Keratinocyte (primary cell): ENCODE data around the gene VOPP1. TPM values are rescaled to one million over a fixed set of nuclear protein-coding genes. Genes with fewer than 3 reads are reported as not detected.

ENCODE experiments used
- DNase-seq: peaks from one replicate; pipeline ENCODE4 v3.0.0-alpha.2; 2011; ENCODE audit warnings: low read depth, missing footprints, low spot score
- FAIRE-seq: peaks from 2 replicates; lab custom pipeline; 2011; peaks lifted over from hg19 to GRCh38; lab: Jason Lieb, UNC
- H2AFZ ChIP-seq: 2 replicates; pipeline ENCODE4 v1.6.0; 2012; ENCODE audit warnings: low read length, control low read depth, inconsistent platforms; ENCODE audit not compliant: control insufficient read depth
- H3K27ac ChIP-seq: 2 replicates; pipeline ENCODE4 v1.5.1; 2011; ENCODE audit warnings: low read length; ENCODE audit not compliant: control insufficient read depth, insufficient read depth
- H3K27me3 ChIP-seq: 3 replicates; pipeline ENCODE4 v1.6.0; 2011; ENCODE audit warnings: low read length; ENCODE audit not compliant: control insufficient read depth, insufficient read depth; ENCODE audit errors: extremely low read depth
- H3K36me3 ChIP-seq, 2 experiments: 2 replicates in 1 of 2; 3 replicates in 1 of 2; pipeline ENCODE4 v1.5.1; 2011; ENCODE audit warnings: low read length in 2 of 2, mild to moderate bottlenecking in 1 of 2; ENCODE audit not compliant: control insufficient read depth in 2 of 2, insufficient read depth in 2 of 2; ENCODE audit errors: extremely low read depth in 1 of 2
- H3K4me1 ChIP-seq: 3 replicates; pipeline ENCODE4 v1.5.1; 2011; ENCODE audit warnings: low read length; ENCODE audit not compliant: control insufficient read depth, insufficient read depth; ENCODE audit errors: extremely low read depth
- H3K4me2 ChIP-seq: 3 replicates; pipeline ENCODE4 v1.6.0; 2011; ENCODE audit warnings: low read depth, low read length; ENCODE audit not compliant: control insufficient read depth, insufficient read depth; ENCODE audit errors: extremely low read depth
- H3K4me3 ChIP-seq, 3 experiments: fragments of 200-600 bp in 1 of 3; sonication (generic) in 1 of 3; 2 replicates in 2 of 3; 3 replicates in 1 of 3; pipeline ENCODE4 v1.5.1; 2011 to 2016; ENCODE audit warnings: low read length in 3 of 3, mild to moderate bottlenecking in 3 of 3, control low read depth in 2 of 3, inconsistent platforms in 1 of 3, low read depth in 1 of 3, mixed read lengths in 1 of 3, mixed run types in 1 of 3, moderate library complexity in 1 of 3; ENCODE audit not compliant: control insufficient read depth in 2 of 3, insufficient read depth in 2 of 3; ENCODE audit errors: extremely low read depth in 1 of 3
- H3K79me2 ChIP-seq: 2 replicates; pipeline ENCODE4 v1.6.0; 2012; ENCODE audit warnings: low read length; ENCODE audit not compliant: control insufficient read depth, insufficient read depth
- H3K9ac ChIP-seq: 3 replicates; pipeline ENCODE4 v1.6.0; 2011; ENCODE audit warnings: low read length; ENCODE audit not compliant: control insufficient read depth, insufficient read depth; ENCODE audit errors: extremely low read depth
- H3K9me1 ChIP-seq: 3 replicates; pipeline ENCODE4 v1.6.0; 2011; ENCODE audit warnings: low read length; ENCODE audit not compliant: control insufficient read depth, insufficient read depth; ENCODE audit errors: extremely low read depth
- H3K9me3 ChIP-seq: 2 replicates; pipeline ENCODE4 v1.5.1; 2012; ENCODE audit warnings: low read depth, low read length; ENCODE audit not compliant: control insufficient read depth
- H4K20me1 ChIP-seq: 3 replicates; pipeline ENCODE4 v1.6.0; 2011; ENCODE audit warnings: low read length; ENCODE audit not compliant: control insufficient read depth, insufficient read depth; ENCODE audit errors: extremely low read depth
- CTCF ChIP-seq, 3 experiments: IDR thresholded peaks in 1 of 3; conservative IDR thresholded peaks in 1 of 3; optimal IDR thresholded peaks in 1 of 3; 2 replicates in 2 of 3; 3 replicates in 1 of 3; pipeline versions ENCODE3 to v1.5.1; 2011; ENCODE audit warnings: low read length in 3 of 3, mild to moderate bottlenecking in 3 of 3, moderate library complexity in 2 of 3, control low read depth in 1 of 3, inconsistent platforms in 1 of 3; ENCODE audit not compliant: insufficient read depth in 2 of 3; ENCODE audit errors: extremely low read depth in 1 of 3
- EZH2 ChIP-seq: IDR thresholded peaks from one replicate; pipeline ENCODE4 v1.6.1; 2012; ENCODE audit warnings: inconsistent platforms, mild to moderate bottlenecking, low read length, moderate library complexity
- dilution Hi-C: fragments of 300-500 bp; cut with MboI; formaldehyde crosslinking; loops from one replicate; pipeline ENCODE4 v1.7.0; 2020; ENCODE audit warnings: low sequenced_read_pairs; ENCODE audit not compliant: extremely low pct_ligation_motif_present
- polyA plus RNA-seq, 5 experiments: library from polyadenylated mRNA; depleted of rRNA in 3 of 5; stranded (reverse) in 3 of 5; stranded (forward) in 1 of 5; unstranded in 1 of 5; fragments of >200 nt; gene quantifications; 1 replicate in 1 of 5; 2 replicates in 3 of 5; 3 replicates in 1 of 5; pipeline versions ENCODE4 v1.2.1 to v1.2.3, GENCODE V29; 2011 to 2012; ENCODE audit warnings: missing spikeins in 2 of 5, low read depth in 1 of 5, low replicate concordance in 1 of 5

VOPP1 gene
- polyA plus RNA-seq, 1 donor (not counting 4 experiments of a cell fraction or from before 2014, with no cell fraction given), result 49.2 TPM

- dilution Hi-C loops, result no loop called here
- H3K79me2 ChIP-seq, result no peaks in the 10 kb centered on the region
- no peak for FAIRE-seq
These were observed 102.0 kb downstream of the VOPP1 start for GRCh38 chr7:55470261-55470660.

GRCh38 chr7:55469721-55470120, 102.6 kb downstream of the VOPP1 start:
- FAIRE-seq (no peak), DNase-seq (no peak)
- Histone ChIP-seq H3K9me3 (no peaks in the 10 kb centered on the region), H3K36me3 (peaks cover 0 to 8% of the 10 kb centered on the region in 2 experiments), H3K79me2 (no peaks in the 10 kb centered on the region), H3K9ac (no peak overlapping the region), H3K9me1 (no peaks in the 10 kb centered on the region), H3K4me1 (no peaks in the 10 kb centered on the region), H3K4me2 (no peak overlapping the region), H3K27me3 (no peaks in the 10 kb centered on the region), H3K4me3 (no peak overlapping the region), H3K27ac (no peak overlapping the region), H2AFZ (no peak overlapping the region), H4K20me1 (no peaks in the 10 kb centered on the region)
- dilution Hi-C loops, result no loop called here
- TF ChIP-seq EZH2 (no peak), CTCF (optimal IDR thresholded peaks at IDR 0.05 in 1 of 3, IDR thresholded peaks at IDR 0.05 in 1 of 3, conservative IDR thresholded peaks at IDR 0.05 in 1 of 3; ENCODE audit: extremely low read depth in 1 of 3, insufficient read depth in 2 of 3, low read length in 3 of 3) (no peak)

More at GRCh38 chr7:55470261-55470660, 102.0 kb downstream of the VOPP1 start:
- H3K9me1 ChIP-seq, result no peaks in the 10 kb centered on the region
- H3K9ac ChIP-seq, result no peak overlapping the region
- no peak overlapping the region for H2AFZ ChIP-seq
- no peak overlapping the region for H3K4me2 ChIP-seq
- H3K4me3 ChIP-seq, result no peak overlapping the region
- no peak for DNase-seq
- H3K9me3 ChIP-seq, result no peaks in the 10 kb centered on the region
- peaks cover 0 to 8% of the 10 kb centered on the region in 2 experiments for H3K36me3 ChIP-seq
- H3K27ac ChIP-seq, result no peak overlapping the region
- TF ChIP-seq CTCF (optimal IDR thresholded peaks at IDR 0.05 in 1 of 3, IDR thresholded peaks at IDR 0.05 in 1 of 3, conservative IDR thresholded peaks at IDR 0.05 in 1 of 3; ENCODE audit: extremely low read depth in 1 of 3, insufficient read depth in 2 of 3, low read length in 3 of 3) (no peak), EZH2 (no peak)
- no peaks in the 10 kb centered on the region for H3K27me3 ChIP-seq
- no peaks in the 10 kb centered on the region for H3K4me1 ChIP-seq
- H4K20me1 ChIP-seq, result no peaks in the 10 kb centered on the region
